Heart left ventricle (tissue), 13 donors: ENCODE measurements around the gene CCL1.

Source experiments
- POLR2A ChIP-seq, 2 donors: fragments of 450-650 bp; IDR thresholded peaks; one replicate each; pipeline ENCODE4 v1.6.1; 2017; ENCODE audit warnings: antibody characterized with exemption in 2 of 2, mild to moderate bottlenecking in 2 of 2, moderate library complexity in 2 of 2
- TF ChIP-seq, protein P1 (sequence below), 12 donors: fragments of 200-600 bp; sonication (generic) in 4 of 12; IDR thresholded peaks; one replicate each; pipeline versions ENCODE4 v1.5.0 to v1.8.0; 2018 to 2022; ENCODE audit warnings: antibody characterized with exemption in 12 of 12, mild to moderate bottlenecking in 5 of 12
- donor health status: ischemic (EF 13 %, LVEDD 7.1; RV severe dilation, severe dysfunction).
- donor health status: DM: no; HTN: yes; CAD: no.
- donor health status: DM: no; HTN: no; CAD: no.
- donor health status: ischemic (EF 25% LVEDD 6.9; RV normal size, moderate dysfunction).
- donor health status: ischemic (EF 25% LVEDD 5.7; RV mildly dilated, moderate dysfunction).
- donor health status: ischemic (EF 35%, LVEDD 5.7; RV mildly dilated, moderate dysfunction).
- donor health status: nonischemic (EF 11% LVEDD 7.7; RV severe dilation, severe dysfunction).
- donor health status: DM: yes; HTN: yes; CAD: no.
- donor health status: PGD.
- donor health status: ischemic (EF 29% LVEDD 5.4; RV normal size, mild dysfunction).
- donor health status: nonischemic (EF 23%, LVEDD 6.1; RV moderate dilation, normal function).

DNA sequence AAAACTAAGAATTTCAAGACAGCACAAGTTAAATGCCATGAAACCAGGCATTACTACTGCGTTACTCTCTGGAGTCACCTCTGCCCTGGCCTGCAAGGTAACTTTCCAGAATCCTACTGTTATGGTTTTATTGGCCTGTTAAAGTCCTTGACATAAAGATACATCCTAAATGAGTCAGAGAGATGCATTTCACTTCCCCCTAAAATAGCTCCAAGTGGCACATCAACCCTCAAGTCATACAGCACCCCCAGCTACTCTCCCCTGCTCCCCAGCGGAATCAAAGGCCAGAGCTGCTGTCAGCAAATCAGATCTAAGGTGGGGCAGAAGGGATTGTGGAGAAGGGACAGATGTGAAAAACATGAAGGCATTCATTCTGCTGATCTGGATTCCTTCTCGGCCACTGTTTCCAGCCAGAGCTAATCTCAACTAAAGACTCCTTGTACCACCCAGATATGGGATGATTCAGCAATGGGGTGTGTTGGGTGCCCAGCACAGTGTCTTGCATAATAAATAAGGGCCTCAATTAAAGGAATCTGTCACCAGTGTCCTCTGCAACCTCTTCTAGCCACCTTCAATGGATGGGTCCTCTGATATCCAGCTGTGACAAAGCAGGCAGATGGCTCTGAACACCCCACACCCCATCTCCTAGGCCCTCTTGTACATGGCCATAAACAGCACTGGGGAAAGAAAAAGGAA, 8.5 kb upstream of the CCL1 start:
- TF ChIP-seq, protein P1, sequence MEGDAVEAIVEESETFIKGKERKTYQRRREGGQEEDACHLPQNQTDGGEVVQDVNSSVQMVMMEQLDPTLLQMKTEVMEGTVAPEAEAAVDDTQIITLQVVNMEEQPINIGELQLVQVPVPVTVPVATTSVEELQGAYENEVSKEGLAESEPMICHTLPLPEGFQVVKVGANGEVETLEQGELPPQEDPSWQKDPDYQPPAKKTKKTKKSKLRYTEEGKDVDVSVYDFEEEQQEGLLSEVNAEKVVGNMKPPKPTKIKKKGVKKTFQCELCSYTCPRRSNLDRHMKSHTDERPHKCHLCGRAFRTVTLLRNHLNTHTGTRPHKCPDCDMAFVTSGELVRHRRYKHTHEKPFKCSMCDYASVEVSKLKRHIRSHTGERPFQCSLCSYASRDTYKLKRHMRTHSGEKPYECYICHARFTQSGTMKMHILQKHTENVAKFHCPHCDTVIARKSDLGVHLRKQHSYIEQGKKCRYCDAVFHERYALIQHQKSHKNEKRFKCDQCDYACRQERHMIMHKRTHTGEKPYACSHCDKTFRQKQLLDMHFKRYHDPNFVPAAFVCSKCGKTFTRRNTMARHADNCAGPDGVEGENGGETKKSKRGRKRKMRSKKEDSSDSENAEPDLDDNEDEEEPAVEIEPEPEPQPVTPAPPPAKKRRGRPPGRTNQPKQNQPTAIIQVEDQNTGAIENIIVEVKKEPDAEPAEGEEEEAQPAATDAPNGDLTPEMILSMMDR (IDR thresholded peaks at IDR 0.05): no peak
- TF ChIP-seq POLR2A (IDR thresholded peaks at IDR 0.05): no peak
